Testis (tissue), 3 donors: ENCODE data around the gene COPS9. TPM values are rescaled to one million over a fixed set of nuclear protein-coding genes. Genes with fewer than 3 reads are reported as not detected.

Experiments used
- DNase-seq: peaks from one replicate; pipeline ENCODE4 v3.0.0-alpha.2; 2019
- H3K27ac ChIP-seq, 2 donors: fragments of 200-600 bp; sonication (generic); one replicate each; pipeline ENCODE4 v1.5.1; 2019
- H3K27me3 ChIP-seq: fragments of 200-600 bp; sonication (generic); one replicate; pipeline ENCODE4 v1.5.1; 2019
- H3K36me3 ChIP-seq: fragments of 200-600 bp; sonication (generic); one replicate; pipeline ENCODE4 v1.5.1; 2017; ENCODE audit warnings: low read depth; ENCODE audit errors: missing control alignments
- H3K4me1 ChIP-seq: fragments of 200-600 bp; sonication (generic); one replicate; pipeline ENCODE4 v1.5.1; 2019
- H3K4me3 ChIP-seq, 2 donors: fragments of 200-600 bp; sonication (generic); one replicate each; pipeline ENCODE4 v1.5.1; 2017 to 2019
- H3K9me3 ChIP-seq: fragments of 200-600 bp; sonication (generic); one replicate; pipeline ENCODE4 v1.5.1; 2017
- CTCF ChIP-seq, 3 experiments: fragments of 450-650 bp in 2 of 3; fragments of 200-600 bp in 1 of 3; sonication (generic) in 1 of 3; IDR thresholded peaks; one replicate each; pipeline ENCODE4 v1.5.1; 2016 to 2019; ENCODE audit warnings: antibody characterized with exemption in 3 of 3, mild to moderate bottlenecking in 2 of 3, moderate library complexity in 1 of 3
- POLR2A ChIP-seq: fragments of 450-650 bp; IDR thresholded peaks from one replicate; pipeline ENCODE4 v1.6.1; 2017; ENCODE audit warnings: antibody characterized with exemption, mild to moderate bottlenecking, moderate library complexity
- WGBS, 2 donors: methylation state at CpG; one replicate each; pipeline ENCODE4 v1.1.5; 2018; 5-methylcytosine and 5-hydroxymethylcytosine counted together
- intact Hi-C: fragments of 100-400 bp; cut with DNase I; formaldehyde crosslinking; loops from one replicate; pipeline ENCODE4 v1.15.1; 2023; ENCODE audit warnings: low total_unique reads
- polyA plus RNA-seq: library from polyadenylated mRNA; stranded (reverse); fragments of 350-450 nt; fragmentation: Illumina TruSeq; extraction: RNeasy Lipid Tissue Mini Kit (QIAGEN cat#74804); gene quantifications from one replicate; pipeline ENCODE4 v1.2.3, GENCODE V29; 2014; ENCODE audit warnings: low read depth, low replicate concordance; ENCODE audit not compliant: insufficient read depth
- total RNA-seq, 2 donors: library from RNA; depleted of rRNA; stranded (reverse); fragments of >200 nt; gene quantifications; one replicate each; pipeline ENCODE4 v1.2.3, GENCODE V29; 2016

Gene COPS9
- total and polyA plus RNA-seq, 3 donors from 2014 or later: 167 to 201 (median 170) TPM

GRCh38 chr2:240166761-240167587 is 30.9 kb upstream of the COPS9 start:
- Histone ChIP-seq H3K4me1 (no peaks in the 10 kb centered on the region), H3K27me3 (no peaks in the 10 kb centered on the region), H3K9me3 (no peaks in the 10 kb centered on the region), H3K36me3 (no peaks in the 10 kb centered on the region), H3K27ac (no peak overlapping the region), H3K4me3 (no peak overlapping the region)
- intact Hi-C loops: no loop called here
- no peak for DNase-seq
- WGBS, 2 donors: 92 to 100% methylated on average over 5 to 21 of the region's 21 CpGs
- TF ChIP-seq CTCF (IDR thresholded peaks at IDR 0.05) (no peak), POLR2A (no peak)

GRCh38 chr2:240166191-240166590 is 30.1 kb upstream of the COPS9 start:
- Histone ChIP-seq H3K27me3 (no peaks in the 10 kb centered on the region), H3K36me3 (no peaks in the 10 kb centered on the region), H3K9me3 (no peaks in the 10 kb centered on the region), H3K27ac (no peak overlapping the region), H3K4me1 (no peaks in the 10 kb centered on the region), H3K4me3 (no peak overlapping the region)
- DNase-seq: no peak
- 88 to 94% methylated on average over 4 to 5 of the region's 5 CpGs for WGBS, 2 donors
- no peak for TF ChIP-seq POLR2A
- no peak for TF ChIP-seq CTCF (IDR thresholded peaks at IDR 0.05)
- intact Hi-C loops: no loop called here

- 80 to 83% methylated on average over 4 of the region's 4 CpGs for WGBS, 2 donors
- DNase-seq: no peak
- H3K27me3 ChIP-seq: no peaks in the 10 kb centered on the region
- no peak overlapping the region for H3K27ac ChIP-seq
- TF ChIP-seq CTCF (IDR thresholded peaks at IDR 0.05) (no peak), POLR2A (no peak)
- no peak overlapping the region for H3K4me3 ChIP-seq
- no peaks in the 10 kb centered on the region for H3K4me1 ChIP-seq
- intact Hi-C loops: no loop called here
- H3K36me3 ChIP-seq: no peaks in the 10 kb centered on the region
- no peaks in the 10 kb centered on the region for H3K9me3 ChIP-seq
Measured at GRCh38 chr2:240165661-240166060, 29.6 kb upstream of the COPS9 start.

- H3K9me3 ChIP-seq: no peaks in the 10 kb centered on the region
- H3K4me3 ChIP-seq: no peak overlapping the region
- WGBS, 2 donors: 86 to 92% methylated on average over 5 to 10 of the region's 10 CpGs
- H3K36me3 ChIP-seq: no peaks in the 10 kb centered on the region
- H3K4me1 ChIP-seq: no peaks in the 10 kb centered on the region
- no peak for TF ChIP-seq CTCF (IDR thresholded peaks at IDR 0.05)
- no peak for TF ChIP-seq POLR2A
- intact Hi-C loops: no loop called here
- no peak for DNase-seq
- H3K27ac ChIP-seq: no peak overlapping the region
- no peaks in the 10 kb centered on the region for H3K27me3 ChIP-seq
Measured at GRCh38 chr2:240165034-240165433, 28.9 kb upstream of the COPS9 start.

- intact Hi-C loops: no loop called here
- WGBS, 2 donors: 70 to 75% methylated on average over 5 of the region's 5 CpGs
- Histone ChIP-seq H3K27ac (no peak overlapping the region), H3K4me3 (no peak overlapping the region), H3K4me1 (no peaks in the 10 kb centered on the region), H3K36me3 (no peaks in the 10 kb centered on the region), H3K27me3 (no peaks in the 10 kb centered on the region), H3K9me3 (no peaks in the 10 kb centered on the region)
- TF ChIP-seq POLR2A (no peak), CTCF (IDR thresholded peaks at IDR 0.05) (no peak)
- DNase-seq: no peak
Measured at GRCh38 chr2:240164586-240164985, 28.5 kb upstream of the COPS9 start.
